IMR-90 (cell line): ENCODE results near the gene NPHS1. TPM values are rescaled to one million over a fixed set of nuclear protein-coding genes. Genes with fewer than 3 reads are reported as not detected.

Experiments
- ATAC-seq: fragments of 200-7000 bp; cut with Tn5 transposase; 2 replicates; pipeline ENCODE4 v1.9.1; 2020; ENCODE audit warnings: low read depth, mild to moderate bottlenecking, moderate library complexity
- BruUV-seq: library from RNA; stranded (reverse); fragments of 400-500 nt; replicated peaks from 2 replicates; lab custom pipeline; 2021; lab: Mats Ljungman, UMichigan
- CTCF ChIA-PET: fragments of 300-600 bp; formaldehyde crosslinking; extraction: SDS; loops from one replicate; lab custom pipeline; 2021; ENCODE audit warnings: antibody characterized with exemption; lab: Yijun Ruan, JAX
- POLR2A ChIA-PET: fragments of 300-600 bp; sonication (Branson Sonifier 250); formaldehyde crosslinking; loops from one replicate; lab custom pipeline; 2022; ENCODE audit warnings: antibody characterized with exemption; ENCODE audit not compliant: unreplicated experiment; lab: Charles Lee
- DNase-seq: peaks from one replicate; pipeline ENCODE4 v3.0.0; 2013
- H2AFZ ChIP-seq: replicated peaks from 2 replicates; pipeline ENCODE3; 2013; ENCODE audit warnings: low read length, mild to moderate bottlenecking; ENCODE audit not compliant: poor library complexity
- H2AK5ac ChIP-seq: 2 replicates; pipeline ENCODE4 v1.6.1; 2013; ENCODE audit warnings: low read depth, low read length, inconsistent platforms
- H2AK9ac ChIP-seq: replicated peaks from 2 replicates; pipeline ENCODE3; 2013; ENCODE audit warnings: mild to moderate bottlenecking, low read depth, low read length, moderate library complexity; ENCODE audit not compliant: poor library complexity
- H2BK120ac ChIP-seq: 2 replicates; pipeline ENCODE4 v1.6.1; 2013; ENCODE audit warnings: low read depth, low read length, inconsistent platforms
- H2BK15ac ChIP-seq: 3 replicates; pipeline ENCODE4 v1.6.1; 2013; ENCODE audit warnings: low read depth, low read length, inconsistent platforms
- H2BK20ac ChIP-seq: 2 replicates; pipeline ENCODE4 v1.6.1; 2013; ENCODE audit warnings: low read depth, mild to moderate bottlenecking, inconsistent platforms, low read length, moderate library complexity
- H2BK5ac ChIP-seq: 2 replicates; pipeline ENCODE4 v1.6.1; 2013; ENCODE audit warnings: mild to moderate bottlenecking, low read depth, low read length, inconsistent platforms; ENCODE audit not compliant: poor library complexity, severe bottlenecking
- H3K14ac ChIP-seq: replicated peaks from 2 replicates; pipeline ENCODE4 v1.6.1; 2013; ENCODE audit warnings: low read depth, low read length, inconsistent platforms
- H3K18ac ChIP-seq: 2 replicates; pipeline ENCODE4 v1.6.1; 2013; ENCODE audit warnings: low read depth, low read length, control low read depth
- H3K23ac ChIP-seq: 2 replicates; pipeline ENCODE4 v1.6.1; 2013; ENCODE audit warnings: low read depth, low read length, inconsistent platforms
- H3K27ac ChIP-seq: 2 replicates; pipeline ENCODE4 v1.5.1; 2013; ENCODE audit warnings: mild to moderate bottlenecking, control low read depth, low read length; ENCODE audit not compliant: insufficient read depth
- H3K27me3 ChIP-seq: 2 replicates; pipeline ENCODE4 v1.6.1; 2013; ENCODE audit warnings: low read length; ENCODE audit not compliant: control insufficient read depth, insufficient read depth
- H3K36me3 ChIP-seq: 2 replicates; pipeline ENCODE4 v1.6.1; 2013; ENCODE audit warnings: low read length, mixed read lengths; ENCODE audit not compliant: control insufficient read depth, insufficient read depth
- H3K4ac ChIP-seq: 2 replicates; pipeline ENCODE4 v1.6.1; 2013; ENCODE audit warnings: low read depth, low read length, inconsistent platforms
- H3K4me1 ChIP-seq: 2 replicates; pipeline ENCODE4 v1.6.1; 2013; ENCODE audit warnings: low read length, mixed read lengths; ENCODE audit not compliant: control insufficient read depth, insufficient read depth
- H3K4me2 ChIP-seq: 2 replicates; pipeline ENCODE4 v1.6.1; 2013; ENCODE audit warnings: low read depth, mild to moderate bottlenecking, control low read depth, low read length, moderate library complexity
- H3K4me3 ChIP-seq: 2 replicates; pipeline ENCODE4 v1.5.1; 2013; ENCODE audit warnings: low read depth, mild to moderate bottlenecking, control low read depth, low read length, moderate library complexity; ENCODE audit not compliant: insufficient read depth
- H3K56ac ChIP-seq: 2 replicates; pipeline ENCODE4 v1.6.1; 2013; ENCODE audit warnings: low read length, inconsistent platforms; ENCODE audit not compliant: insufficient read depth; ENCODE audit errors: extremely low read depth
- H3K79me1 ChIP-seq, 2 experiments: 2 replicates each; pipeline ENCODE4 v1.6.1; 2013; ENCODE audit warnings: low read length in 2 of 2, inconsistent platforms in 1 of 2, low read depth in 1 of 2
- H3K9ac ChIP-seq: 2 replicates; pipeline ENCODE4 v1.6.1; 2013; ENCODE audit warnings: low read depth, low read length, control low read depth
- H3K9me1 ChIP-seq: 2 replicates; pipeline ENCODE4 v1.6.1; 2013; ENCODE audit warnings: low read length, inconsistent platforms; ENCODE audit not compliant: insufficient read depth
- H3K9me3 ChIP-seq: 2 replicates; pipeline ENCODE4 v1.6.1; 2013; ENCODE audit warnings: low read length; ENCODE audit not compliant: control insufficient read depth, insufficient read depth
- H4K20me1 ChIP-seq: 2 replicates; pipeline ENCODE4 v1.6.1; 2013; ENCODE audit warnings: low read length, inconsistent platforms; ENCODE audit not compliant: insufficient read depth
- H4K5ac ChIP-seq: 2 replicates; pipeline ENCODE4 v1.6.1; 2013; ENCODE audit warnings: mild to moderate bottlenecking, low read depth, low read length, control low read depth
- H4K8ac ChIP-seq, 2 experiments: 2 replicates each; pipeline ENCODE4 v1.6.1; 2013; ENCODE audit warnings: low read depth in 2 of 2, low read length in 2 of 2, control low read depth in 1 of 2, inconsistent platforms in 1 of 2
- H4K91ac ChIP-seq: 2 replicates; pipeline ENCODE4 v1.6.1; 2013; ENCODE audit warnings: low read depth, low read length, inconsistent platforms; ENCODE audit not compliant: insufficient read depth
- MXI1 ChIP-seq: IDR thresholded peaks from 2 replicates; pipeline ENCODE4 v1.6.1; 2012; ENCODE audit warnings: low read depth, mild to moderate bottlenecking, low read length, moderate library complexity, borderline replicate concordance
- RCOR1 ChIP-seq: IDR thresholded peaks from 2 replicates; pipeline ENCODE4 v1.6.1; 2012; ENCODE audit warnings: mild to moderate bottlenecking, low read length, improper control_type of control experiment; ENCODE audit not compliant: insufficient replicate concordance
- WGBS, 2 experiments: methylation state at CpG; one replicate each; pipeline versions ENCODE4 v1.1.5 to v1.1.7; 2013; ENCODE audit warnings: missing lambda C conversion rate in 2 of 2; ENCODE audit not compliant: insufficient read length in 1 of 2; ENCODE audit errors: extremely low coverage in 2 of 2; 5-methylcytosine and 5-hydroxymethylcytosine counted together
- dilution Hi-C: fragments of 300-500 bp; cut with HindIII; formaldehyde crosslinking; loops from one replicate; pipeline ENCODE4 v1.14.3; 2018; ENCODE audit warnings: low sequenced_read_pairs; ENCODE audit not compliant: unreplicated experiment
- in situ Hi-C: fragments of 300-500 bp; cut with MboI; formaldehyde crosslinking; loops from 3 replicates; pipeline ENCODE4 v1.14.3; 2019; ENCODE audit warnings: low sequenced_read_pairs, inconsistent platforms, mixed read lengths
- intact Hi-C: fragments of 100-400 bp; cut with micrococcal nuclease; formaldehyde crosslinking; loops from 2 replicates; pipeline ENCODE4 v1.10.0; 2022
- polyA plus RNA-seq, 3 experiments: library from polyadenylated mRNA; depleted of rRNA; stranded (reverse); fragments of >200 nt; gene quantifications; 2 replicates each; pipeline ENCODE4 v1.2.3, GENCODE V29; 2012; ENCODE audit warnings: low replicate concordance in 1 of 3
- total RNA-seq: library from RNA; depleted of rRNA; stranded (reverse); fragments of >200 nt; gene quantifications from 2 replicates; pipeline ENCODE4 v1.2.3, GENCODE V29; 2012

The NPHS1 gene
- total and polyA plus RNA-seq, 2 of the 4 experiments (the other 2 are of a cell fraction), result not detected

GRCh38 chr19:35832054-35832453 lies 20.2 kb downstream of the NPHS1 start:
- in situ Hi-C loops (no loop called here), intact Hi-C loops (no loop called here), dilution Hi-C loops (no loop called here)
- no peaks in the 10 kb centered on the region for H3K9me1 ChIP-seq
- H2AK5ac ChIP-seq, result no peak overlapping the region
- no peak overlapping the region for H3K56ac ChIP-seq
- H4K20me1 ChIP-seq, result no peaks in the 10 kb centered on the region
- no peak overlapping the region for H4K8ac ChIP-seq
- ChIA-PET POLR2A (no interaction called here), CTCF (no interaction called here)
- no peak overlapping the region for H3K18ac ChIP-seq
- H3K36me3 ChIP-seq, result no peaks in the 10 kb centered on the region
- peaks cover 19% of the 10 kb centered on the region for H3K27me3 ChIP-seq
- no peak overlapping the region for H2BK5ac ChIP-seq
- 57% methylated on average over 1 of the region's 4 CpGs; no CpG with 5 or more reads in 1 of the 2 experiments for WGBS, 2 experiments
- H3K14ac ChIP-seq, result no peak overlapping the region
- no peak overlapping the region for H4K91ac ChIP-seq
- ATAC-seq (no peak), DNase-seq (no peak)
- H3K27ac ChIP-seq, result no peak overlapping the region
- no peak overlapping the region for H2BK20ac ChIP-seq
- TF ChIP-seq MXI1 (no peak), RCOR1 (no peak)
- H2BK15ac ChIP-seq, result no peak overlapping the region
- no peak overlapping the region for H2AFZ ChIP-seq
- H3K4me2 ChIP-seq, result no peak overlapping the region
- H3K4me1 ChIP-seq, result no peaks in the 10 kb centered on the region
- no peak overlapping the region for H3K4me3 ChIP-seq
- no peak overlapping the region for H2BK120ac ChIP-seq
- H4K5ac ChIP-seq, result no peak overlapping the region
- H3K4ac ChIP-seq, result no peak overlapping the region
- H3K9me3 ChIP-seq, result no peaks in the 10 kb centered on the region
- H3K79me1 ChIP-seq, result no peaks in the 10 kb centered on the region
- BruUV-seq, result no TSS peak
- H3K9ac ChIP-seq, result no peak overlapping the region
- no peak overlapping the region for H2AK9ac ChIP-seq
- H3K23ac ChIP-seq, result no peak overlapping the region
